ENCODE data around the gene SEZ6.

DNA sequence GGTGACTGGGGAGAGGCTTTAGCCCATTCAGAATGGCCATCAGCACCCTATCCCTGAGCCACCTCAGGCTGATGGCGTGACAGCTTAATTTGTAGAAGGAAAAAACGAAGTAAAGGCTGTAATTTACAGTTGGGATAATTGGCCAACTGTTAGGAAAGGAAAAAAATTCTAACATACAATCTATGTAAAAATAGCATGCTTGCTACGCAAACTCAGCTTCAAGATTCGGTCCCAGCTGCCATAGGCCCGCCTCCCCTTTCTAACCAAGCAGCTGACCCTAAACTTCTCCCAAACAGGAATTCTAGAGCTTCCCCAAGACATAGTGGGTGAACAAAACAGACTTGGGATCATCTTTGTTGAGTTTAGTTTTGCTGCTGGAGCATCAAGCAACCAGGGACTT lies 4.9 kb downstream of the SEZ6 start:
- TF ChIP-seq, protein P1, sequence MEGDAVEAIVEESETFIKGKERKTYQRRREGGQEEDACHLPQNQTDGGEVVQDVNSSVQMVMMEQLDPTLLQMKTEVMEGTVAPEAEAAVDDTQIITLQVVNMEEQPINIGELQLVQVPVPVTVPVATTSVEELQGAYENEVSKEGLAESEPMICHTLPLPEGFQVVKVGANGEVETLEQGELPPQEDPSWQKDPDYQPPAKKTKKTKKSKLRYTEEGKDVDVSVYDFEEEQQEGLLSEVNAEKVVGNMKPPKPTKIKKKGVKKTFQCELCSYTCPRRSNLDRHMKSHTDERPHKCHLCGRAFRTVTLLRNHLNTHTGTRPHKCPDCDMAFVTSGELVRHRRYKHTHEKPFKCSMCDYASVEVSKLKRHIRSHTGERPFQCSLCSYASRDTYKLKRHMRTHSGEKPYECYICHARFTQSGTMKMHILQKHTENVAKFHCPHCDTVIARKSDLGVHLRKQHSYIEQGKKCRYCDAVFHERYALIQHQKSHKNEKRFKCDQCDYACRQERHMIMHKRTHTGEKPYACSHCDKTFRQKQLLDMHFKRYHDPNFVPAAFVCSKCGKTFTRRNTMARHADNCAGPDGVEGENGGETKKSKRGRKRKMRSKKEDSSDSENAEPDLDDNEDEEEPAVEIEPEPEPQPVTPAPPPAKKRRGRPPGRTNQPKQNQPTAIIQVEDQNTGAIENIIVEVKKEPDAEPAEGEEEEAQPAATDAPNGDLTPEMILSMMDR (IDR thresholded peaks at IDR 0.05), result no peak
- TF ChIP-seq POLR2AphosphoS5 (IDR thresholded peaks at IDR 0.05), result no peak
